Measurements from ENCODE around the gene BDP1.

BDP1 gene

DNA sequence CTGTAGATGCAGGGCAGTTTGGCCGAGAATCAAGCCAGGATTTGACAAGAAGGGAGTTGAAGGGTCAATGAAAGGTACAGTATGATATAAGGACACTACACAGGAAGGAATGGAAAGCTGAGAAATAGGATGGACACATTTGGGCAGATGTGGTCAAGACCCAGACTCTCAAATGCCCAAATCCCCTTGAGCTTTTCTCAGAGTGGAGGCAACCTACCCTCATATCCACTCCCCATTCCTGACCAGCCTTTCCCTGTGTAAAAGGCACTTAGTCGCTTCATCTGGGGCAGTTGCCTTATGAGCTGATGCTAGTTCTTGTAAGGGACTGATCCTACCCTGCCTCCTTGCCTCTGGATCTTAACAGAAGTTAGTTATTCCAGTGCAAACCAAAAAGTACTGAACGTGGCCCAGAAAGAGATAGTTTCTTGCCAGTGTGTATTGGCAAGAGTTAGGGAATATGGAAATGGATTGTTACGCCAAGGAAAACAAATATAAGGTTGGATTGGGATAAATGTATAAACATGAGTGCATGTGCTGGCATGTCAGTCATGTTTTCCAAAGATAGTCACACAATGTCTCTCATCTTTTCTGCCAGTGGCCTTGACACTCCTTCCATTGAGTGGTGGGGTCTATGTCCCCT is 127.6 kb downstream of the BDP1 start:
- no peak overlapping the region for H3K14ac ChIP-seq (ENCODE audit: low read length)
- no peak overlapping the region for H3K23ac ChIP-seq (ENCODE audit: low read length)
- H3K36me3 ChIP-seq (ENCODE audit: control insufficient read depth in 1 of 2, insufficient read depth in 2 of 2, low read length in 2 of 2): peaks cover 2 to 3% of the 10 kb centered on the region in 2 experiments
- peaks cover 2 to 3% of the 10 kb centered on the region in 2 experiments for H3K4me1 ChIP-seq (ENCODE audit: control insufficient read depth in 1 of 2, insufficient read depth in 2 of 2, low read length in 2 of 2)
- no peaks in the 10 kb centered on the region for H3K27me3 ChIP-seq (ENCODE audit: insufficient read depth, low read length)
- DNase-seq: no peak
- no peak overlapping the region for H3K9ac ChIP-seq (ENCODE audit: low read length)
- H2BK12ac ChIP-seq (ENCODE audit: low read length): no peak overlapping the region
- no peak overlapping the region for H3K4me3 ChIP-seq (ENCODE audit: low read depth, low read length)
- no peak overlapping the region for H4K91ac ChIP-seq (ENCODE audit: low read depth, low read length)
- no peak overlapping the region for H3K27ac ChIP-seq (ENCODE audit: low read depth, low read length)
- H4K12ac ChIP-seq (ENCODE audit: low read depth, low read length): no peak overlapping the region
- peaks cover 9% of the 10 kb centered on the region for H3K79me1 ChIP-seq (ENCODE audit: low read length)
- H2AFZ ChIP-seq (ENCODE audit: insufficient read depth, low read length, poor library complexity): no peak overlapping the region
- H2AK5ac ChIP-seq (ENCODE audit: low read length): no peak overlapping the region
- H3K4me2 ChIP-seq (ENCODE audit: low read length): no peak overlapping the region
- H4K8ac ChIP-seq (ENCODE audit: low read depth, low read length): no peak overlapping the region
- H3K4ac ChIP-seq (ENCODE audit: low read depth, low read length): no peak overlapping the region
- peaks cover 3% of the 10 kb centered on the region for H3K79me2 ChIP-seq (ENCODE audit: control insufficient read depth, insufficient read depth, low read length, poor library complexity)
- no peaks in the 10 kb centered on the region for H3K9me3 ChIP-seq (ENCODE audit: insufficient read depth, low read depth, low read length)
- H3K18ac ChIP-seq (ENCODE audit: low read length): no peak overlapping the region
- 100% methylated on average over 1 of the region's 4 CpGs for WGBS (ENCODE audit: extremely low coverage, insufficient coverage, insufficient read length)
- no peak overlapping the region for H2BK5ac ChIP-seq (ENCODE audit: low read depth, low read length, poor library complexity)
- no peak overlapping the region for H2BK120ac ChIP-seq (ENCODE audit: insufficient read depth, low read length, poor library complexity)

DNA sequence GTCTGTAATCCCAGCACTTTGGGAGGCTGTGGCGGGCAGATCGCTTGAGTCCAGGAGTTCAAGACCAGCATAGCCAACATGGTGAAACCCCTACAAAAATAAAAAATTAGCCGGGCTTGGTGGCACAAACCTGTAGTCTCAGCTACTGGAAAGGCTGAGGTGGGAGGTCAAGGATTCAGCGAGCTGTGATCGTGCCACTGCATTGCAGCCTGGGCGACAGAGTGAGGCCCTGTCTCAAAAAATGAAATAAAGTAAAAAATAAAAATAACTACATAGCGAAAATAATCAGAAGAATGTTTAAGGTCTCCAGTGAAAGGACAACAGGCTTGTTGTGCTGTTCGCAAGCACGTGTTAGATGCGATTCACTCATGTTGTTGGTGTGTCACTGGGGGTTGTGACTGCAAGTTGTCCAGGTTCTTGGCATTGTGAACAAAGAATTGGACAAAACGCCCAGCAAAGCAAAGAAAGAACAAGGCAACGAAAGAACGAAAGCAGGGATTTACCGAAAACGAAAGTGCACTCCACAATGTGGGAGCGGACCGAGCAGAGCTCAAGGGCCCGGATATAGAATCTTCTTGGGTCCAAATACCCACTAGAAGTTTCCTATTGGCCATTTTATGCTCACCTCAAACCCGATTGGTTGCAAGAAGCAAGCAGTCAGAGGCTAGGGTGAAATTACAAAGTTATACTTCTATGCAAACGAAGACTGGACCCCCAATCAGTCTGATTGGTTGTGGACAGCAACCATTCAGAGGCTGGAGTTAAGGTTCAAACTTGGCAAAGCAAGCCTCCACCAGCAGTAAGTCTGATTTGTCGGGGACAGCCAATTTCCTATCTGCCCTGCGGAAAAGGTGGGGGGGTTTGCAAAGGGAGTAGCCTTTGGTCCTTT is 130.8 kb downstream of the BDP1 start:
- no peak overlapping the region for H3K27ac ChIP-seq (ENCODE audit: low read depth, low read length)
- peak overlapping the region; percentile 53 for H4K8ac ChIP-seq (ENCODE audit: low read depth, low read length)
- no peak overlapping the region for H3K23ac ChIP-seq (ENCODE audit: low read length)
- no peak for DNase-seq
- H3K79me2 ChIP-seq (ENCODE audit: control insufficient read depth, insufficient read depth, low read length, poor library complexity): peaks cover 5% of the 10 kb centered on the region
- H4K12ac ChIP-seq (ENCODE audit: low read depth, low read length): peak overlapping the region; percentile 3
- H3K9me3 ChIP-seq (ENCODE audit: insufficient read depth, low read depth, low read length): no peaks in the 10 kb centered on the region
- no peak overlapping the region for H3K18ac ChIP-seq (ENCODE audit: low read length)
- H2BK5ac ChIP-seq (ENCODE audit: low read depth, low read length, poor library complexity): no peak overlapping the region
- H2AFZ ChIP-seq (ENCODE audit: insufficient read depth, low read length, poor library complexity): peak overlapping the region; percentile 8
- no peak overlapping the region for H2BK120ac ChIP-seq (ENCODE audit: insufficient read depth, low read length, poor library complexity)
- H3K4ac ChIP-seq (ENCODE audit: low read depth, low read length): no peak overlapping the region
- no peak overlapping the region for H2BK12ac ChIP-seq (ENCODE audit: low read length)
- no CpG with 5 or more reads among the region's 22 CpGs for WGBS (ENCODE audit: extremely low coverage, insufficient coverage, insufficient read length)
- H3K4me1 ChIP-seq (ENCODE audit: control insufficient read depth in 1 of 2, insufficient read depth in 2 of 2, low read length in 2 of 2): peaks cover 2 to 3% of the 10 kb centered on the region in 2 experiments
- peak overlapping the region; percentile 65 for H3K4me3 ChIP-seq (ENCODE audit: low read depth, low read length)
- no peaks in the 10 kb centered on the region for H3K36me3 ChIP-seq (ENCODE audit: control insufficient read depth in 1 of 2, insufficient read depth in 2 of 2, low read length in 2 of 2)
- H2AK5ac ChIP-seq (ENCODE audit: low read length): no peak overlapping the region
- H3K27me3 ChIP-seq (ENCODE audit: insufficient read depth, low read length): no peaks in the 10 kb centered on the region
- no peak overlapping the region for H3K9ac ChIP-seq (ENCODE audit: low read length)
- peak overlapping the region; percentile 37 for H4K91ac ChIP-seq (ENCODE audit: low read depth, low read length)
- H3K4me2 ChIP-seq (ENCODE audit: low read length): peak overlapping the region; percentile 70
- peaks cover 7% of the 10 kb centered on the region for H3K79me1 ChIP-seq (ENCODE audit: low read length)
- H3K14ac ChIP-seq (ENCODE audit: low read length): peak overlapping the region; percentile 4

DNA sequence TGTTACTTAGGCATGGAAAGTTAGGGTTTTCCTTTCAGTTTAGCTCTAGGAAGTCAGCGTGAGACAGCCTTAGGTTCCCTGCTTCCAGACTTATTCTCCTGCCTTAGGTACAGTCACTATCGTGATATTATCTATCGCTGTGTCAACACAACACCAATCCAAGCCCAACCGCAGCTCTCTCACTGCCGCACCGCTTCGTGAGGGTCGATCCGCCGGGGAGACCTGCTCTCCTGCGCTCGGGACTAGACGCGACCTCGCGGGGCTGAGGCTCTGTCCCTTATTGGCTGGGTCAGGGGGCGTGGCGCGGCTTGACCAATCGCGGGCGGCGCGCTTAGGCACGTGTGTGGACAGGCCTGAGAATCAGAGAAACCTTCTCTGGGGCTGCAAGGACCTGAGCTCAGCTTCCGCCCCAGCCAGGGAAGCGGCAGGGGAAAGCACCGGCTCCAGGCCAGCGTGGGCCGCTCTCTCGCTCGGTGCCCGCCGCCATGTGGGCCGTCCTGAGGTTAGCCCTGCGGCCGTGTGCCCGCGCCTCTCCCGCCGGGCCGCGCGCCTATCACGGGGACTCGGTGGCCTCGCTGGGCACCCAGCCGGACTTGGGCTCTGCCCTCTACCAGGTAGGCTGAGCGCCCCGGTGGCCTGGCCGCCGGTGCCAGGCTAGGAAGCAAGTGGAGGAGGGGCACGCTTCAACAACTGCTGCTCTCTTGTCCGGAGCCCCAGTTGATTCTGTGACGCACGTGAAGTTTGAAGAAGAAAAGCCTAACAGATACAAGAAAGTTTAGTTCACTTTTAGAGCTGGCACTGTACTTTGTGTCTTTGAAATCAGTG is 131.7 kb downstream of the BDP1 start, which contains the start of gene MCCC2:
Gene MCCC2 (plus strand): TSS at position 400 of the 825 bp plus-strand sequence. CDS start 86 bp downstream, at position 486.
- no CpG with 5 or more reads among the region's 56 CpGs for WGBS (ENCODE audit: extremely low coverage, insufficient coverage, insufficient read length)
- DNase-seq: peak; percentile 99

More for the DNA sequence above, 131.7 kb downstream of the BDP1 start, which contains the start of gene MCCC2:
- Histone ChIP-seq H3K9ac (ENCODE audit: low read length) (peak within 1 kb of the TSS; percentile 69), H3K27ac (ENCODE audit: low read depth, low read length) (peak within 1 kb of the TSS; percentile 61), H3K9me3 (ENCODE audit: insufficient read depth, low read depth, low read length) (no peaks in the 10 kb centered on the region), H3K27me3 (ENCODE audit: insufficient read depth, low read length) (no peaks in the 10 kb centered on the region), H3K18ac (ENCODE audit: low read length) (peak within 1 kb of the TSS; percentile 73), H3K79me1 (ENCODE audit: low read length) (peaks cover 7% of the 10 kb centered on the region), H3K14ac (ENCODE audit: low read length) (peak within 1 kb of the TSS; percentile 82), H2AK5ac (ENCODE audit: low read length) (peak within 1 kb of the TSS; percentile 32), H3K36me3 (ENCODE audit: control insufficient read depth in 1 of 2, insufficient read depth in 2 of 2, low read length in 2 of 2) (no peaks in the 10 kb centered on the region), H2BK5ac (ENCODE audit: low read depth, low read length, poor library complexity) (peak within 1 kb of the TSS; percentile 50), H3K79me2 (ENCODE audit: control insufficient read depth, insufficient read depth, low read length, poor library complexity) (peaks cover 5% of the 10 kb centered on the region), H2BK12ac (ENCODE audit: low read length) (no peak within 1 kb of the TSS), H3K4me1 (ENCODE audit: control insufficient read depth in 1 of 2, insufficient read depth in 2 of 2, low read length in 2 of 2) (peaks cover 2 to 3% of the 10 kb centered on the region in 2 experiments), H4K91ac (ENCODE audit: low read depth, low read length) (peak within 1 kb of the TSS; percentile 74), H3K23ac (ENCODE audit: low read length) (no peak within 1 kb of the TSS), H3K4me3 (ENCODE audit: low read depth, low read length) (peak within 1 kb of the TSS; percentile 84), H2BK120ac (ENCODE audit: insufficient read depth, low read length, poor library complexity) (peak within 1 kb of the TSS; percentile 74), H3K4ac (ENCODE audit: low read depth, low read length) (peak within 1 kb of the TSS; percentile 61), H4K8ac (ENCODE audit: low read depth, low read length) (peak within 1 kb of the TSS; percentile 92), H2AFZ (ENCODE audit: insufficient read depth, low read length, poor library complexity) (peak within 1 kb of the TSS; percentile 85), H3K4me2 (ENCODE audit: low read length) (peak within 1 kb of the TSS; percentile 70), H4K12ac (ENCODE audit: low read depth, low read length) (peak within 1 kb of the TSS; percentile 56)
